ENCODE results near the gene HACL1.

- TF ChIP-seq CTCF (IDR thresholded peaks at IDR 0.05) (no peak), POLR2A (IDR thresholded peaks at IDR 0.05) (no peak)
These were observed 27.6 kb upstream of the HACL1 start for GRCh38 chr3:15628967-15629366.
